GM12873 (cell line): ENCODE results near the gene RERG.

Source experiments
- CTCF ChIP-seq: IDR thresholded peaks from 2 replicates; pipeline ENCODE4 v1.5.1; 2012; ENCODE audit warnings: low read depth, mild to moderate bottlenecking, moderate library complexity, low read length, control low read depth; ENCODE audit not compliant: insufficient read depth; ENCODE audit errors: missing control alignments

The RERG gene

GRCh38 chr12:15206831-15207389 is 14.3 kb downstream of the RERG start:
- TF ChIP-seq CTCF, result no peak

GRCh38 chr12:15206338-15206737 is 14.9 kb downstream of the RERG start:
- TF ChIP-seq CTCF, result no peak

DNA sequence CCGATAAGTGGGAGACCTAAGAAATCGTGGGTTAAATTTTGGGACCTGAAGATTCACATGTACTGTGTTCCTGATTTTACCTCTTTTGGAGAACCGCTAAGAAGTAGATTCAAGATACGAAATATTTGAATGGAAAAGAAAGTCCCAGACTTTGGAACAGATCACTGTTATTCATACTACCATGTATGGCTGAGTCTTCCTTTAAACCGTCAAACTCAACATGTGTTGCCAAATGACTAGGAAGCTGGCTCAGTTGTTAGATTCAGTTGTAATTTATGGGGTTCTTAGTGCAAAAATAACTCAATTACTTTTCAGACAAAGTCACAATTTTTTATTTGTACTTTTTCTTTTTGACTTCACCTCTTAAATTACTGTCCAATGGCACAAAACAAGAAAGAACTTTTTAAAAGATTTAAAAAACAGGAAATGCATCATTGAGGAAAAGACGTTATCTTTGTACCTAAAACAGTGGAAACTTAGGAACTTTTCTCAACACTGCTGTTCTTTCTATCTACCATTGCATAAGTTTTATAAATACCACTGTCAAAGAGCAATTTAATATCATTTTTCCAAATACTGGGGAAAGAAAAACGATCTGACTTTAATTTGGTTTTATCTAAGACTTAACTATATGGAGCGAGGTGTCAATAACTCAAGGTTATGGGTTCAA is 15.7 kb downstream of the RERG start:
- no peak for TF ChIP-seq CTCF

DNA sequence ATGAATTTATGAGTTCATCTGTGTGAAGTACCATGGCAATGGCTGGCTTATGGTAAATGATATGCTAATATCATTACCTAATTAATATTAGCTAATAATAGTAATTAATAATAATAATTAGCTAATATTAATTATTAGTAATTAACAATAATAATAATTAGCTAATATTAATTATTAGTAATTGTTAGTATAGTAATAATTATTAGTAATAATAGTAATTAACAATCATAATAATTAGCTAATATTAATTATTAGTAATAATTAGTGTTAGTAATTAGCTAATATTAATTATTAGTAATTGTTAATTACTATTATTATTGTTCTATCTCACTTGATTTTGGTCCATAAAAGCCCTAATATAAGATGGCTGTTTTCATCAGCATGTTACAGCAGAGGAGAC is 19.8 kb downstream of the RERG start:
- TF ChIP-seq CTCF, result no peak

DNA sequence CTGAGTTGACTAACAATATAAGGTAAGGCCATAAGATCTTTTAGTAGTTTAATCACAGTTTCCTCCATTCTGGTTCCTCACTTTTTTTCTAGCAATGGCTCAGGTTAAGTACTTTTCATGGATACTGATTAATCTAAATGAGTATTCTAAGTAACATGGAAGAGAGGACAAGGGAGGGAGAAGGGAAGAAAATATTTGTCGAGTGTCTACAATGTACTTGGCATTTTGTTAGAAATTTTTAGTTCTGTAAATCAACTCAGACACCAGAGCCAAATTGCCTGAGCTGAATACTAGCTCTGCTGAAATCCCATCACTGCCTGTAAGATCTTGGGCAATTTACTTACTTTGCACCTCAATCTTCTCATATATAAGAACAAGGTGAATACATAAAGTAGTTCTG is 20.2 kb downstream of the RERG start:
- TF ChIP-seq CTCF, result no peak

DNA sequence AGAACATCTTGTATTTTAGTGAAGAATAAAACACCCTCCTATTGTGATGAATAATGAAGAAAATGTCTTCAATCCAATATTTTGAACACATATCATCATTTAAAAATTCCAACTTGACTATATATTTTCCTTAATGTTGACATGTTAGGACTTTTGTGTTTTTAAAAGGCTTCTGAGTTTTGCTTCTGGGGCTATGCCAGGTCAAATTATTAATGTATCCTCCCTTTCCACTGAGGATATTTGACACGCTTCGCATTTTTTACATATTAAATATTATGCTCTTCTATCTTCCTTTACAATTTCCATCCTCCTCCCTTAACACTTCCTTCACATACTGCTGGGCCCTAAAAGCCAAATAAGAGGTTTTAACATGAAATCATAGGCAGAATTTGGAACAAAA is 20.6 kb downstream of the RERG start:
- TF ChIP-seq CTCF, result no peak

DNA sequence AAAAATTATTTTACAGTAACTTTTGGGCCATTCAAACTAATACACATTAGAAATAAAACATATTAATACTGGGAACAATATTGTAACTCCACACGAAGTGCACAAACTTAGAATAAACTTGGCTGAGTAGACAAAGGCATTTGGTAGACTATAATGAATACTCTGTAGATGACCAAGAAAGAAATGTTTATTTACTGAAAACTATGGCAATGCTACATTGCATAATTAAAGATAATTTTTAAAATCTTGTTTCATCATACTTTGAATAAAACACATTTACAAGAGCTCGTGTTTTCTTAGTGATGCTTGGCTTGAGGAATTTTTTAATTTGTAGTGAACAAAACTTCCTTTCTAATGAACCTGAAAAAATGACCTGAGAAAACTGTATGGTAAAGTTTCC is 21.3 kb downstream of the RERG start:
- TF ChIP-seq CTCF, result no peak
